ENCODE measurements around the gene CNTRL.
A peak's percentile ranks its signal among the peaks of the same experiment; 100 is the strongest.
"Not testable (repeated sequence)": the region's sequence is repeated elsewhere in the genome, so short reads cannot be mapped to it uniquely, and the experiment has no call there.

Gene CNTRL

GRCh38 chr9:121073038-121073437 lies 1.7 kb upstream of the CNTRL start:
- TF ChIP-seq, protein P1, sequence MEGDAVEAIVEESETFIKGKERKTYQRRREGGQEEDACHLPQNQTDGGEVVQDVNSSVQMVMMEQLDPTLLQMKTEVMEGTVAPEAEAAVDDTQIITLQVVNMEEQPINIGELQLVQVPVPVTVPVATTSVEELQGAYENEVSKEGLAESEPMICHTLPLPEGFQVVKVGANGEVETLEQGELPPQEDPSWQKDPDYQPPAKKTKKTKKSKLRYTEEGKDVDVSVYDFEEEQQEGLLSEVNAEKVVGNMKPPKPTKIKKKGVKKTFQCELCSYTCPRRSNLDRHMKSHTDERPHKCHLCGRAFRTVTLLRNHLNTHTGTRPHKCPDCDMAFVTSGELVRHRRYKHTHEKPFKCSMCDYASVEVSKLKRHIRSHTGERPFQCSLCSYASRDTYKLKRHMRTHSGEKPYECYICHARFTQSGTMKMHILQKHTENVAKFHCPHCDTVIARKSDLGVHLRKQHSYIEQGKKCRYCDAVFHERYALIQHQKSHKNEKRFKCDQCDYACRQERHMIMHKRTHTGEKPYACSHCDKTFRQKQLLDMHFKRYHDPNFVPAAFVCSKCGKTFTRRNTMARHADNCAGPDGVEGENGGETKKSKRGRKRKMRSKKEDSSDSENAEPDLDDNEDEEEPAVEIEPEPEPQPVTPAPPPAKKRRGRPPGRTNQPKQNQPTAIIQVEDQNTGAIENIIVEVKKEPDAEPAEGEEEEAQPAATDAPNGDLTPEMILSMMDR (IDR thresholded peaks at IDR 0.05) = no peak
- Mint-ChIP-seq H3K36me3 (ENCODE audit: low read depth) (peaks cover 10% of the 10 kb centered on the region), H3K4me3 (no peak overlapping the region), H3K27ac (no peak overlapping the region), H3K27me3 (ENCODE audit: low read depth, poor library complexity) (peaks cover 49% of the 10 kb centered on the region), H3K4me1 (peaks cover 19% of the 10 kb centered on the region), H3K9me3 (peaks cover 23% of the 10 kb centered on the region)
- DNase-seq = no peak

DNA sequence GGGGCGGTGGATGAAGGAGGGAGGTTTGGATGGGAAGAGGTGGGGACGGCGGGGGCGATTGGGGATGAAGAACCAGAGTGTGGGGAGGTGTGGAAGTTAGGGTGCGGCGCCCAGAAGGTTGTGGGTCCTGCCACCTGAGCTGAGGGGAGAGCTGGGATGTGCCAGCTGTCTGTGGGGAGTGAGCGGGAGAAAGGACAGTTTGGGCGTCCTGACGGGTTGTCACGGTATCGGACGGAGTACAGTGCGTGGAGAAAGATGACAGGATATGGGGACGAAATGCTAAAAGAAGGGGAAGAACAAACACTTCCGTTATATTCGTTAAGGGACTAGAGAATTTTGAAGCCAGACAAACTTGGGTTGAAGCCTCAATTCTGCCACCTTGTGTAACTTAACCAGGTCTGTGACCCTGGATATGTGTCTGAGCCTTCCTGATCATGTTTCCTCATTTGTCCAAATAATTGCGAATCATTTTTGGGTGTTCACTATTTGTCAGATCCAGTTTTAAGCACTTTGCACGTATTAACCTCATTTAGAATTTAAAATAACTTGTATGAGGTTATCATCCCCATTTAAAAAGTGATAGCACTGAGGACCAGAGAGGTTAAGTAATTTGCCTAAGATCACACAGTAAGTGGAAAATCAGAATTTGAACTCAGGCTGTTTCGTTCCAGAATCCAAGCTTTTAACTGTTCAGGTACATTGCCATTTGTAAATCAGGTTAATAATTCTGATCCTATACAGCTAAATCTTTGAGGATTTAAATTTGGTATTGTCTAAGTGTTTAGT lies 689 bp downstream of the CNTRL start:
- Mint-ChIP-seq H3K9me3 (peaks cover 10% of the 10 kb centered on the region), H3K36me3 (ENCODE audit: low read depth) (peaks cover 4% of the 10 kb centered on the region), H3K27ac (peak overlapping the region; percentile 89), H3K27me3 (ENCODE audit: low read depth, poor library complexity) (peaks cover 41% of the 10 kb centered on the region), H3K4me1 (peaks cover 19% of the 10 kb centered on the region), H3K4me3 (peak overlapping the region; percentile 96)
- TF ChIP-seq, protein P1 (IDR thresholded peaks at IDR 0.05) = no peak
- DNase-seq = no peak

GRCh38 chr9:121082075-121082474 lies 7.3 kb downstream of the CNTRL start:
- Mint-ChIP-seq H3K27ac (no peak overlapping the region), H3K36me3 (ENCODE audit: low read depth) (peaks cover 18% of the 10 kb centered on the region)

DNA sequence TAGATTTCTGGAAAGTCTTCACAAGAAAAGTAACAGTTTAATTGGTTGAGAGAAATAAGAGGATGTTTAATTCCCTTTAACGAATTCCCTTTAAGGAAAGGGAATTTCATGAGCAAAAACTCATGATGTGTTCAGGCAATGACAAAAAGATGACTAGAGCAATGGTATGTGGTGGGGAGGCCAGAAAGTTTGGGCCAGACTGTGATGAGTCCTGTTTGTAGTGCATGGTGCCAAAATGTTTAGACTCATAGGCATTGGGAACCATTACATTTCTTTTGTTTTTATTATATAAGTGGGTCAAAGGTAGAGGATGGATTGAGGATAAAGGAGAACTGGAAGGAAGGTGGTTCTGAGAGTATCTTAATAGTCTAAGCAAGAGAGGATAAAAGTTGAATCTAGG lies 10.9 kb downstream of the CNTRL start:
- no peak for DNase-seq
- Mint-ChIP-seq H3K4me1 (no peaks in the 10 kb centered on the region), H3K36me3 (ENCODE audit: low read depth) (peaks cover 29% of the 10 kb centered on the region), H3K9me3 (no peaks in the 10 kb centered on the region), H3K27ac (no peak overlapping the region), H3K4me3 (no peak overlapping the region), H3K27me3 (ENCODE audit: low read depth, poor library complexity) (peaks cover 3% of the 10 kb centered on the region)
- TF ChIP-seq, protein P1 (IDR thresholded peaks at IDR 0.05) = no peak

More at GRCh38 chr9:121082075-121082474, 7.3 kb downstream of the CNTRL start:
- Mint-ChIP-seq H3K27me3 (ENCODE audit: low read depth, poor library complexity) (peaks cover 2% of the 10 kb centered on the region), H3K9me3 (no peaks in the 10 kb centered on the region), H3K4me3 (no peak overlapping the region), H3K4me1 (no peaks in the 10 kb centered on the region)
- no peak for DNase-seq
- TF ChIP-seq, protein P1 (IDR thresholded peaks at IDR 0.05) = no peak

DNA sequence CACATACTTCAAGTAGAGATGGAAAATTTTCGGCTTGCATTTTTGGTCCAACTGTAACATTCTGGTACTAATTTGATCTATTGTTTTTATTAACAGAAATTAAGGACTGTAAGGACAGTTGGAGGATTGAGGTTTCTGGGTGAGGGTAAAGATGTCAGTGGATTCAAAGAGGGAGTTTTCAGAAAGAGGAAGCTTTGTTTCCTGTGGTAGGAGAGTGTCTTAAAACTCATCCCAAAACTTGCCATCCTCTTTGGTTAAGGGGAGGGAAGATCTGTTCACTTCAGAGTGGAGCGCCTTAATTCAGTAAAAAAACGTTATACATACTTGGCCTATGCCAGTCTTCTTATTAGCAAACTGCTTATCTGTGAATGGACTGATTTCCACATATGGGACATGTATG lies 13.8 kb downstream of the CNTRL start:
- H3K9me3 Mint-ChIP-seq = no peaks in the 10 kb centered on the region
- H3K4me3 Mint-ChIP-seq = no peak overlapping the region
- peak overlapping the region; percentile 32 for H3K27ac Mint-ChIP-seq
- H3K27me3 Mint-ChIP-seq (ENCODE audit: low read depth, poor library complexity) = peaks cover 3% of the 10 kb centered on the region
- TF ChIP-seq, protein P1 (IDR thresholded peaks at IDR 0.05) = no peak
- DNase-seq = no peak
- H3K36me3 Mint-ChIP-seq (ENCODE audit: low read depth) = peaks cover 35% of the 10 kb centered on the region
- H3K4me1 Mint-ChIP-seq = no peaks in the 10 kb centered on the region

DNA sequence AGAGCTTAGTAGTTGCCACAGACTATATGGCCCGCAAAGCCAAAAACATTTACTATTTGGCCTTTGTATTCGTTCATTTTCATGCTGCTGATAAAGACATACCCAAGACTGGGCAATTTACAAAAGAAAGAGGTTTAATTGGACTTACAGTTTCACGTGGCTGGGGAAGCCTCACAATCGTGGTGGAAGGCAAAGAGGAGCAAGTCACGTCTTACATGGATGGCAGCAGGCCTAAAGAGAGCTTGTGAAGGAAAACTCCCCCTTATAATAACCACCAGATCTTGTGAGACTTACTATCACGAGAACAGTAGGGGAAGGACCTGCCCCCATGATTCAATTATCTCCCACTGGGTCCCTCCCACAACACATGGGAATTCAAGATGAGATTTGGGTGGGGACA lies 16.0 kb downstream of the CNTRL start:
- not testable (repeated sequence) for H3K4me1 Mint-ChIP-seq; H3K4me3 Mint-ChIP-seq; DNase-seq; H3K27ac Mint-ChIP-seq; H3K9me3 Mint-ChIP-seq; H3K27me3 Mint-ChIP-seq (ENCODE audit: low read depth, poor library complexity)
- H3K36me3 Mint-ChIP-seq (ENCODE audit: low read depth) = peaks cover 53% of the 10 kb centered on the region

All from nephron progenitor cell (in vitro differentiated cells).